Urinary bladder (tissue), 4 donors: ENCODE data around the gene LHFPL5. TPM values are rescaled to one million over a fixed set of nuclear protein-coding genes. Genes with fewer than 3 reads are reported as not detected.

Experiments used
- DNase-seq: peaks from one replicate; pipeline ENCODE4 v3.0.0-alpha.2; 2015; ENCODE audit errors: extremely low spot score
- H3K27ac ChIP-seq: one replicate; pipeline ENCODE4 v1.5.1; 2013; ENCODE audit warnings: low read depth, mild to moderate bottlenecking, moderate library complexity
- H3K36me3 ChIP-seq: one replicate; pipeline ENCODE4 v1.6.1; 2013; ENCODE audit warnings: mild to moderate bottlenecking, moderate library complexity; ENCODE audit not compliant: insufficient read depth
- H3K4me1 ChIP-seq: one replicate; pipeline ENCODE4 v1.6.1; 2013; ENCODE audit warnings: mild to moderate bottlenecking, moderate library complexity; ENCODE audit not compliant: insufficient read depth
- H3K4me3 ChIP-seq: one replicate; pipeline ENCODE4 v1.5.1; 2013; ENCODE audit warnings: low read depth, low read length
- WGBS: extraction: QIAGEN DNeasy Blood & Tissue Kit; methylation state at CpG from one replicate; pipeline ENCODE4 v1.1.7; 2013; 5-methylcytosine and 5-hydroxymethylcytosine counted together
- polyA plus RNA-seq: library from polyadenylated mRNA; stranded (reverse); fragments of 200-250 nt; gene quantifications from one replicate; pipeline ENCODE4 v1.2.3, GENCODE V29; 2013
- total RNA-seq: library from RNA; depleted of rRNA; stranded (reverse); fragments of >200 nt; gene quantifications from one replicate; pipeline ENCODE4 v1.2.3, GENCODE V29; 2014
- donor health status: healthy with polysubstance abuse.
- donor health status: healthy.

The LHFPL5 gene
- total and polyA plus RNA-seq, 2 donors = not detected

DNA sequence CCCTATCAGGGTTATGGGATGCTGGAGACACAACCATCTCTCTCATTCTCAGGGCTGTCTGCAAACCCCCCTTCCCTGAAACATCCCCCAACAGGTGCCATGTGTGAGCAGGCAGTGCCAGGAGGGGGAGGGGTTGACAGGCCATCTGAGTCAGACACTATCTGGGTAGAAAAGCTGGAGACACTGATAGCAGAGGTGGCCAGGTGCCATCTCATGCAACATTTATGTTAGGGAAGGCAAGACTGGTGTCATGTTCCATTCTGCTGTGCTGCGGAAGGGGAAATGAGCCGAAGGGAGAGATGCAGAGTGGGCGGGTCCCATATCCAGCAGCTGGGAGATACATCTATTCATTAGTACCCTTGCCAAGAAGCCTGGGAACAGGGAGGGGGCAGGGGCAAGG lies 3.5 kb downstream of the LHFPL5 start:
- no peaks in the 10 kb centered on the region for H3K36me3 ChIP-seq
- WGBS = 38% methylated on average over 3 of the region's 3 CpGs
- H3K4me3 ChIP-seq = no peak overlapping the region
- no peak overlapping the region for H3K27ac ChIP-seq
- DNase-seq = no peak
- no peaks in the 10 kb centered on the region for H3K4me1 ChIP-seq

DNA sequence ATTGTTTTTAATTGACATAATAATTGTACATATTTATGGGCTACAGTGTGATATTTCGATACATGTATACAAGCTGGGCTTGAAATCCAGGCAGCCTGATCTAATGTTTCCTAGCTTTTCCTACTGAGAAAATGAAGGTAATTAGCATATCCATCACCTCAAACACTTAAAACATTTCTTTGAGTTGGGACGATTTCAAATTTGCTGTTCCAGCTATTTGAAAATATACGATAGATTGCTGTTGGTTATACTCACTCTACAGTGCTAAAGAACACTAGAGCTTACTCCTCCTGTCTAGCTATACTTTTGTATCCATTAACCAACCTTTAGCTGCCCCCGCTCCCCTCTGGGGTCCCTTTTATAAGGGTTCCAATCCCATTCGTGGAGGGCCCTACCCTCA lies 4.7 kb downstream of the LHFPL5 start:
- H3K4me3 ChIP-seq = no peak overlapping the region
- no peak for DNase-seq
- WGBS = 82% methylated on average over 5 of the region's 5 CpGs
- H3K4me1 ChIP-seq = no peaks in the 10 kb centered on the region
- H3K36me3 ChIP-seq = no peaks in the 10 kb centered on the region
- H3K27ac ChIP-seq = no peak overlapping the region

DNA sequence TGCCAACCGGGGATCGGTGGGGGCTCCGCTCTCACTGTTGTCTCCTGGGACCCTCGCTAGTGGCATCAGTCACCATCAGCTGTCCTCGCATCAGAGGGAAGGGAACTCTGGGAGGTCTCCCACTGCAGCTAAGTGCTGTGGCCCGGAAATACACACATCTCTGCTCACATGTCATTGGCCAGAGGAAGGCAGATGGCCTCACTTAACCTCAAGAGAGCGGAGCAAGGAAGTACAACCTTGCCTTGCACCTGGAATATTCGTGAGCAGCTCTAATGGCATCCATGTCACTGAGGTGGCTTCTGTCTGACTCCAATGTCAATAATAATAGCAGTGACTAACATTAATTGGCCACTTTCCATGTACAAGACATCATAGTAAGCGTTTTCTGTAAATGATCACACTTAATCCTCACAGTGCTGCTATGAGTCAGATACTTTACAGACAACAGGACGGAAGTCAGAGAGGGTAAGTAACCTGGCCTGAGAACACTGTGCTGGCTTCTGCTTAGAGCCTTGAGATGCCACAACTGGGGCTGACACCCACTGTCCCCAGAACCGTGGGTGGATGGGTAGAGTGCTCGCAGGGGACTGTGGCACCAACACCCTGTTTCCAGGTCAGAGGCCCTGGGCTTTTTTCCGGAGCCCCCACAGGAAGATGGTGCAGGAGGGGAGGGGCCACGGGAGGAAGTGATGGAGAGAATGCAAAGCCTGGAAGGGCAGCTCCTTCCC lies 6.0 kb downstream of the LHFPL5 start:
- no peak for DNase-seq

DNA sequence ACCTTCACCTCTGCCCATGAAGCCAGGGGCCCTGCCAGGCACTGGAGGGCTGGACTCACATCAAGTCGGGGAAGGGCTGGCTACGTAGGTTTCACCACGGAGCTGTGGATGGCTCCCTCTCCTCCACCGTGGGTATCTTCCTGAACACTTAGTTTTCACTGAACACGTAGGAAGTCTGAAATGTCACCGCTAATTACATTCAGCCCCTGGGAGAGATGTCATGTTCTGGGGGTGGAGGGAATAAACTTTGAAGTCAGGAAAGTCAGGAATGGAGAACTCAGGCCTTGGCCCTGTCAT lies 6.5 kb downstream of the LHFPL5 start:
- Histone ChIP-seq H3K4me3 (no peak overlapping the region), H3K27ac (no peak overlapping the region)
- WGBS = 74% methylated on average over 6 of the region's 6 CpGs

More for the DNA sequence above, 6.0 kb downstream of the LHFPL5 start:
- Histone ChIP-seq H3K4me3 (no peak overlapping the region), H3K4me1 (no peaks in the 10 kb centered on the region), H3K36me3 (no peaks in the 10 kb centered on the region), H3K27ac (no peak overlapping the region)
- 65% methylated on average over 14 of the region's 14 CpGs for WGBS

DNA sequence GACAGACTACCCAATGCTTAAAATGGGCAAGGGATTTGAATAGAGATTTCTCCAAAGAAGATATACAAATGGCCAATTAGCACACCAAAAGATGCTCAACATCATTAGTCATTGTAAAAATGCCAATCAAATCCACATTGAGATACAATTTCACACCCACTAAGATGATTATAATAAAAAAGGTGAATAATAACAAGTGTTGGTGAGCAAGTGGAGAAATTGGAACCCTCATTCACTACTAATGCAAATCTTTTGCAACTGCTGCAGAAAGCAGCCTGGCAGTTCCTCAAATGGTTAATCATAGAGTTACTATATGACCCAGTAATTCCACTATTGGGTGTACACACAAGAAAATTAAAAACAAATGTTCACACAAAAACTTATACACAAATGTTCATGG lies 12.4 kb downstream of the LHFPL5 start:
- Histone ChIP-seq H3K27ac (no peak overlapping the region), H3K36me3 (no peaks in the 10 kb centered on the region), H3K4me1 (no peaks in the 10 kb centered on the region), H3K4me3 (no peak overlapping the region)
- no peak for DNase-seq

More for the DNA sequence above, 6.5 kb downstream of the LHFPL5 start:
- Histone ChIP-seq H3K4me1 (no peaks in the 10 kb centered on the region), H3K36me3 (no peaks in the 10 kb centered on the region)
- no peak for DNase-seq

DNA sequence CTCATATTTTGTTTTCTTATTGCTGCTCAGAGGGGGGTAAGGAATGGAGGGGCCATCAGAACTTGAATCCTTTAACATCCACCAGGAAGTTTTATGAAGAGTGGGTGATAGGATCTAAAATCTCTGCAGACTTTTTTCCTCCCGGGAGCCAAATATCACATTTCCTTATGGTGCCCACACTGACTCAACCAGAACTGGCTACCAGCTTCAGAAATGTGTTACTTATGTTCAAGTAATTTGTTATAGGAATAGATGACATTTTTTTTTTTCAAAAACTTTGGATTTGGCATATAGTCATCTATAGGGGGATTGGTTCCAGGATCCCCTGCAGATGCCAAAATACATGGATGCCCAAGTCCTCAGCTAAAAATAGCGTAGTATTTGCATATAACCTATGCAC lies 18.4 kb downstream of the LHFPL5 start:
- Histone ChIP-seq H3K4me3 (no peak overlapping the region), H3K36me3 (no peaks in the 10 kb centered on the region), H3K27ac (no peak overlapping the region), H3K4me1 (no peaks in the 10 kb centered on the region)
- DNase-seq = no peak
- WGBS = 73% methylated on average over 2 of the region's 2 CpGs

DNA sequence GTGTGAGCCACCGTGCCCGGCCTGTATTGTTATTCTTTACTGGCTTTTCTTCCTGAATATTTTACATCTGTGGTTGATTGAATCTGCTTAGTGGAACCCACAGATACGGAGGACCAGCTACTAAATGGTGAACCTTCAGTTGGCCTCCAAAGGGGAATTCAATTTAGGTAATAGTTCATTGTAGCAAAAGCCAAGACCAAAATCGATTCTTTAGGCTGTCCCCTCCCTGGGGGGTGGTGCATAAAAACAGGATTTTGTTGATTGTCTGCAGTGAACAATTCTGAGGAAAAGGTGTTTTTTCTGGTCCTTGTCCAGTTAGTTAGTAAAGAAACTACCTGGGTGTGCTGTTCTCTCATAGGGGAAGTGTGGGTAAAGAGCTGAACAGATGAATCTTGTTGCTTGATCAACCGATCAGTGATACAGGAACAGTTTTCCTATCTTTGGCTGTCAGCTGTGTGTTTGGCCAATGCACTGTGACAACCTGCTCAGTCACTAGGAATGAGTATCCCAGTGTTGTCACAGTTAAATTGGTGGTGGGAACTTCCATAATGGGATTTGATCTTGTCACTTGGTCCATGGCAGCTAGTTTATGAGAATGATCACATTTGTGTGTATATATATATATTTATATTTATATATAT lies 19.5 kb downstream of the LHFPL5 start:
- Histone ChIP-seq H3K27ac (no peak overlapping the region), H3K4me3 (no peak overlapping the region), H3K36me3 (no peaks in the 10 kb centered on the region), H3K4me1 (no peaks in the 10 kb centered on the region)
- no peak for DNase-seq
- WGBS = 81% methylated on average over 5 of the region's 5 CpGs

DNA sequence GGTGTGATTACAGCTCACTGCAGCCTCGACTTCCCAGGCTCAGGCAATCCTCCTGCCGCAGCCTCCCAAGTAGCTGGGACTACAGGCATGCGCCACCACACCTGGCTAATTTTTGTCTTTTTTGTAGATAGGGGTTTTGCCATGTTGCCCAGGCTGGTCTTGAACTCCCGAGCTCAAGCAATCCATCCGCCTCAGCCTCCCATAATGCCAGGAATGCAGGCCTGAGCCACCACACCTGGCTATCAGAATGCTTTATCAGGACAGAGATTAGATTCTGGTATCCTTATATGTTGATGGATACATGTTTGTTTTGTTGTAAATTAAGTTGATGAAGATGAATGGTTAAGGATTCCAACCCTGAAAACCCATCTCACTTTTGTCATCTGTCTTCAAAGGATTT lies 24.2 kb downstream of the LHFPL5 start:
- no peak for DNase-seq
- no peaks in the 10 kb centered on the region for H3K4me1 ChIP-seq
- 87% methylated on average over 5 of the region's 5 CpGs for whole genome bisulfite sequencing
- H3K4me3 ChIP-seq = no peak overlapping the region
- H3K36me3 ChIP-seq = no peaks in the 10 kb centered on the region
- no peak overlapping the region for H3K27ac ChIP-seq

DNA sequence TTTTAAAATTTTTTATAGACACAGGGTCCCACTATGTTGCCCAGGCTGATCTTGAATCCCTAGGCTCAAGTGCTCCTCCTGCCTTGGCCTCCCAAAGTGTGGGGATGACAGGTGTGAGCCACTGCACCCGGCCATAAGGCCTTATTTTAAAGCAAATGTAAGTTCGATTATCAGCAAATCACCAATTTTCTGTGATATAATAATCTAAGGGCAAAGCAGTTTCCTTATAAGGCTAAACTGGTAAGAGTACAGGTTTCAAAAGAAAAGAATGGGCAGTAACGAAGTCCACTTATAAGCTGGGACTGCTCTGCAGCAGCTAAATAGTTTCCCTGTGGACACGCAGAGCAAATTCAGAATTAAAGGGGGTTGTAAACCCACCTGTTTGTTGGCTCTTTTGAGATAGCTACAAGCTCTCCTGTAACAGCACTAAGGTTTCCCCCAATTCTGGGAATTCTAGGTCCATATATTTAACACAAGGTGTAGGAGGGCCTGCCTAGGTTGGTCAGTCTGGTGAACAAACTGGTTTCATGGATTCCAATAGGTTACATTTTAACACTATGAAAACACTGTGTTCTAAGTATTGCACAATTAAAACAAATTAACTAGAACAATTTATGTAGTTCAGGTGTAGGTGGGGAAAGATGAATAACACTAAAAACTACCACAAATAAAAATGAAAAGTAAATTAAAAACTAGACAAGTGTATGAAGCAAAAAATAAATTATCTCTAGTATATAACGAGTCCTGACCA lies 26.3 kb downstream of the LHFPL5 start:
- 91% methylated on average over 5 of the region's 5 CpGs for WGBS

DNA sequence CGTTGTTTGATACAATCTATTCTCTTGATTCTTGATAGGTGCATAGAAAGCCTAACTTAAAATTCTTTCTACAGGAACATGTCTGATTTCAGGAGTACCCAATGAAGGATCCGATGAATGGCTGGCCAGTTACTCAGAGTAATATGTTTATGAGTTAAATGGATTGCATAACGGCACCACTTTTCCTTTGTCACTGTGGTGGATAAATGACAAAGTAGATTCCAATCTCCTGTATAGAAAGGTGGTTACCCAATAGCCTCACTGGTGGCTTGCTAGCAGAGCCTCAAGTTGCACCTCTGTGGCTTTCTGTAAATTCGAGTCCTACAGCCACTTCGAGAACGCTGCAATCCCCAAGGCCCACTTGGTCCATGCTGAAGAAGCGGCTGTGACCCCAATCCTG lies 28.4 kb downstream of the LHFPL5 start:
- Histone ChIP-seq H3K27ac (no peak overlapping the region), H3K36me3 (peaks cover 4% of the 10 kb centered on the region), H3K4me1 (no peaks in the 10 kb centered on the region), H3K4me3 (no peak overlapping the region)
- no peak for DNase-seq
- WGBS = 88% methylated on average over 7 of the region's 7 CpGs

More for the DNA sequence above, 26.3 kb downstream of the LHFPL5 start:
- H3K27ac ChIP-seq = no peak overlapping the region
- no peak for DNase-seq
- H3K4me3 ChIP-seq = no peak overlapping the region
- no peaks in the 10 kb centered on the region for H3K4me1 ChIP-seq
- H3K36me3 ChIP-seq = no peaks in the 10 kb centered on the region

DNA sequence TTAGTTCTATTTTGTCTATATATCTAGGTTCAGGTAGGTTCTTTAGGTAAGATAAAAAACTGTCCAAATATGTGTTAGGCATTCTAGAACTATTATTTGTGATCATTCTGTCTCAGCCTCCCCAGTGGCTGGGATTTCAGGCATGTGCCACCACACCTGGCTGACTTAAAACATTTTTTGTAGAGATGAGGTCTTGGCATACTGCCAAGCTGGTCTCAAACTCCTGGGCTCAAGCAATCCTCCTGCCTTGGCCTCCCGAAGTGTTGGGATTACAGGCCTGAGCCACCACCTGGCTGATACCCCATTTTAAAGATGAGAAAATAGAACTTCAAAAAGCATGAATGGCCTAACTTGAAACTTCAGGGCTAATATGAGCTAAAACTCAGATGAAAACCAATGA lies 33.9 kb downstream of the LHFPL5 start:
- Histone ChIP-seq H3K4me3 (no peak overlapping the region), H3K27ac (no peak overlapping the region), H3K36me3 (peaks cover 6% of the 10 kb centered on the region), H3K4me1 (no peaks in the 10 kb centered on the region)
- DNase-seq = no peak
- 51% methylated on average over 1 of the region's 1 CpG for WGBS

DNA sequence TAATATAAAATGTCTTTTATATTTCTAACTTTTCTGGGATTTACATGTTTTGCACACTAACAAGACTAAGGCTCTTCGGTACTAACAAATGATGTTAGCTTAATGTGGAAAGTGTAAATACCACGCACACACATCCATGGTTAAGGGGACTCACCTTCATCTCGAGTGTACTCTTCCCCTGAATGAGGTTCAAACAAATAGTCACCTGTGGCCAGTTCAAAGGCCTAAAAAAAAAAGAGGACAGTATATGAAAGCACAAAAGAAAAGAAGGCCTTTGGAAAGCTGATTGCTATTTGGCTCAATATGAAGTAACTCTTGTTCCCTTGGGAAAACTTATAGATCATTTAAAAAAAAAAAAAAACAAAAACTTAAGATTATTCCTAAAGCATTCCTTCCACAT lies 37.2 kb downstream of the LHFPL5 start:
- 94% methylated on average over 3 of the region's 3 CpGs for WGBS
- no peak overlapping the region for H3K27ac ChIP-seq
- no peaks in the 10 kb centered on the region for H3K4me1 ChIP-seq
- DNase-seq = no peak
- H3K36me3 ChIP-seq = peaks cover 6% of the 10 kb centered on the region
- no peak overlapping the region for H3K4me3 ChIP-seq

DNA sequence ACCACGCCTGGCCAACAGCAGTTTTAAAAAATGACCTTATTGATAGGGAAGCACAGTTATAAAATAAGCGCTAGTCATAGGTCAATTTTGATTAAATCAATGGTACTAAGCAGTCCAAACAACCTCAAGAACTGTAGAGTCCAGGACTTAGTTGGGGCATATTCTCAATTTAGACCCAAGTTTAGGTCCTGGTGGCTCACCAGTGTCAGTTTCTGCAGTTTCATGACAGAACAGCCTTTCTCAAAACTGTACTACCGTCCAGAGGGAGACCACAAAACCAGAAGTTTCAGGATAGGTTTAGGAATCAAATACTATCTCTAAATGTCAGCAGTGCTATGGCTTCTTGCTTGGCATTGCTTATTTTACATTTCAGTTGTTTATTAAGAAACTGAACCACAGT lies 39.1 kb downstream of the LHFPL5 start:
- WGBS = 90% methylated on average over 3 of the region's 3 CpGs
- H3K27ac ChIP-seq = no peak overlapping the region
- H3K4me1 ChIP-seq = no peaks in the 10 kb centered on the region
- DNase-seq = no peak
- H3K36me3 ChIP-seq = no peaks in the 10 kb centered on the region
- no peak overlapping the region for H3K4me3 ChIP-seq

DNA sequence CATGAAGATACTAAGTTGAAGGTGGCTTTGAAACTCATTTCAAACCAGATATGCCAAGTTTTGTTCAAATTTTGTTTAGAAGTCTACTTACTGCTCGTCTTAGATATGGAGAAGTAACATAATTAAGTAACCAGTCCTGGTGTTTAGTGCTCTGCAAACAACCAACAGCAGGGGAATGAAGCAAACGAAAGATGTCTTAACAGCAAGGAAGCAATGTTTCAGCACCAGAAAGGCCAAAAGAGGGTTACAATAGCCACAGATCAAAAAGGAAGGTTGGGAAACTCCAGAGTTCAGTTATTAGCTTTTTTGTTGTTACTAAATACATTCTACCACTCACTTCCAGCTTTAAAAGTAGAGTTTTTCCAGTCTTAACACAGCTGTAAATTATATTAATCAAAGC lies 45.1 kb downstream of the LHFPL5 start:
- WGBS = 80% methylated on average over 2 of the region's 2 CpGs
- no peaks in the 10 kb centered on the region for H3K36me3 ChIP-seq
- no peak for DNase-seq
- no peaks in the 10 kb centered on the region for H3K4me1 ChIP-seq
- H3K27ac ChIP-seq = no peak overlapping the region
- H3K4me3 ChIP-seq = no peak overlapping the region
